Upper lobe of left lung (tissue), 6 donors: ENCODE results near the gene CLIC6. TPM values are rescaled to one million over a fixed set of nuclear protein-coding genes. Genes with fewer than 3 reads are reported as not detected.
A peak's percentile ranks its signal among the peaks of the same experiment; 100 is the strongest.

ENCODE experiments used
- ATAC-seq, 2 donors: fragments of 200-7000 bp; cut with Tn5 transposase; one replicate each; pipeline ENCODE4 v1.9.1; 2022; ENCODE audit warnings: mild to moderate bottlenecking in 2 of 2, moderate library complexity in 2 of 2; ENCODE audit not compliant: low FRiP score in 2 of 2
- DNase-seq, 2 donors: peaks; one replicate each; pipeline ENCODE4 v3.0.0-alpha.2; 2019 to 2020
- H3K27ac ChIP-seq, 4 donors: fragments of 200-600 bp; sonication (generic); one replicate each; pipeline ENCODE4 v1.5.1; 2016 to 2019
- H3K27me3 ChIP-seq, 4 donors: fragments of 200-600 bp; sonication (generic); one replicate each; pipeline ENCODE4 v1.5.1; 2017 to 2019
- H3K36me3 ChIP-seq, 4 donors: fragments of 200-600 bp; sonication (generic); one replicate each; pipeline ENCODE4 v1.5.1; 2016 to 2019
- H3K4me1 ChIP-seq, 4 donors: fragments of 200-600 bp; sonication (generic); one replicate each; pipeline ENCODE4 v1.5.1; 2018 to 2019
- H3K4me3 ChIP-seq, 4 donors: fragments of 200-600 bp; sonication (generic); one replicate each; pipeline ENCODE4 v1.5.1; 2017 to 2019; ENCODE audit warnings: mild to moderate bottlenecking in 2 of 4, moderate library complexity in 1 of 4
- H3K9me3 ChIP-seq, 4 donors: fragments of 200-600 bp; sonication (generic); one replicate each; pipeline ENCODE4 v1.5.1; 2018 to 2019
- EP300 ChIP-seq, 4 donors: sonication (generic); formaldehyde crosslinking; IDR thresholded peaks; one replicate each; pipeline ENCODE4 v1.5.1; 2017; ENCODE audit warnings: antibody characterized with exemption in 4 of 4, control low read depth in 2 of 4
- POLR2A ChIP-seq, 4 donors: fragments of 450-650 bp; IDR thresholded peaks; one replicate each; pipeline ENCODE4 v1.5.1; 2016 to 2017; ENCODE audit warnings: antibody characterized with exemption in 4 of 4, mild to moderate bottlenecking in 2 of 4
- POLR2AphosphoS5 ChIP-seq, 2 donors: sonication (generic); formaldehyde crosslinking; IDR thresholded peaks; one replicate each; pipeline ENCODE4 v1.5.1; 2017; ENCODE audit warnings: antibody characterized with exemption in 2 of 2
- WGBS, 2 donors: methylation state at CpG; one replicate each; pipeline ENCODE4 v1.1.5; 2017 to 2018; 5-methylcytosine and 5-hydroxymethylcytosine counted together
- total RNA-seq, 6 donors: library from RNA; depleted of rRNA in 4 of 6; stranded (reverse); fragments of >200 nt in 4 of 6; gene quantifications; one replicate each; pipeline versions ENCODE4 v1.1.0 to v1.2.1, GENCODE V29; 2016 to 2021
- TF ChIP-seq, protein P1 (sequence below), 6 experiments: fragments of 450-650 bp in 4 of 6; fragments of 200-600 bp in 2 of 6; sonication (generic) in 2 of 6; IDR thresholded peaks; one replicate each; pipeline ENCODE4 v1.5.1; 2016 to 2019; ENCODE audit warnings: antibody characterized with exemption in 6 of 6
- donor health status: DM: no; HTN: no; CAD: no; lungs with moderate emphysema.
- donor health status: DM: no; HTN: yes; CAD: no; lungs with severe emphysema.

Gene CLIC6
- total RNA-seq, 6 donors from 2014 or later: 6.2 to 42.6 (median 13.8) TPM

DNA sequence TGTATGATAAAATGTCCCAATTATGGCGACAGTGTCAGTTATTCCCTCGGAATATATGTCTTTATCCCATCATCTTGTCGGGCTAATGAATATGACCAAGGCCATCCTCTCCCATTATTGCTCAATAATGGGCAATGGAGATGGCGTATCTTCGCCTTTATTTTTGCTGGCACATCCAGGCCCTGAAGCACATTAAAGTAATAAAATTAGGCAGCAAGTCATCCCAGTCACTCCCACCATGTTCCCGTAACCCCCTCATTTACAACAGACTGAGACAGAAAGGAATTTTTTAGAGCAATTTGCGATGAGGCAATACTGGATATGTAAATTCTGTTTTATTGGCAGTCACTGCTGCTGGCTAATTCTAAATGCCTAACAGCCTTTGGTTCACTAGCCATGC, 35.3 kb downstream of the CLIC6 start:
- Histone ChIP-seq H3K4me3 (no peak overlapping the region), H3K27me3 (no peaks in the 10 kb centered on the region), H3K27ac (peak overlapping the region in 1 of 4 donors; percentile 51), H3K9me3 (no peaks in the 10 kb centered on the region), H3K36me3 (no peaks in the 10 kb centered on the region), H3K4me1 (no peaks in the 10 kb centered on the region)
- TF ChIP-seq POLR2A (IDR thresholded peaks at IDR 0.05): no peak
- TF ChIP-seq EP300 (IDR thresholded peaks at IDR 0.05): peak in 1 of 4 donors; percentile 49
- TF ChIP-seq, protein P1, sequence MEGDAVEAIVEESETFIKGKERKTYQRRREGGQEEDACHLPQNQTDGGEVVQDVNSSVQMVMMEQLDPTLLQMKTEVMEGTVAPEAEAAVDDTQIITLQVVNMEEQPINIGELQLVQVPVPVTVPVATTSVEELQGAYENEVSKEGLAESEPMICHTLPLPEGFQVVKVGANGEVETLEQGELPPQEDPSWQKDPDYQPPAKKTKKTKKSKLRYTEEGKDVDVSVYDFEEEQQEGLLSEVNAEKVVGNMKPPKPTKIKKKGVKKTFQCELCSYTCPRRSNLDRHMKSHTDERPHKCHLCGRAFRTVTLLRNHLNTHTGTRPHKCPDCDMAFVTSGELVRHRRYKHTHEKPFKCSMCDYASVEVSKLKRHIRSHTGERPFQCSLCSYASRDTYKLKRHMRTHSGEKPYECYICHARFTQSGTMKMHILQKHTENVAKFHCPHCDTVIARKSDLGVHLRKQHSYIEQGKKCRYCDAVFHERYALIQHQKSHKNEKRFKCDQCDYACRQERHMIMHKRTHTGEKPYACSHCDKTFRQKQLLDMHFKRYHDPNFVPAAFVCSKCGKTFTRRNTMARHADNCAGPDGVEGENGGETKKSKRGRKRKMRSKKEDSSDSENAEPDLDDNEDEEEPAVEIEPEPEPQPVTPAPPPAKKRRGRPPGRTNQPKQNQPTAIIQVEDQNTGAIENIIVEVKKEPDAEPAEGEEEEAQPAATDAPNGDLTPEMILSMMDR (IDR thresholded peaks at IDR 0.05): no peak
- peak in 1 of 2 donors; percentile 68 for TF ChIP-seq POLR2AphosphoS5 (IDR thresholded peaks at IDR 0.05)
- DNase-seq: no peak
- WGBS, 2 donors: 75% methylated on average over 7 of the region's 7 CpGs
- ATAC-seq: peak in 1 of 2 donors; percentile 73

DNA sequence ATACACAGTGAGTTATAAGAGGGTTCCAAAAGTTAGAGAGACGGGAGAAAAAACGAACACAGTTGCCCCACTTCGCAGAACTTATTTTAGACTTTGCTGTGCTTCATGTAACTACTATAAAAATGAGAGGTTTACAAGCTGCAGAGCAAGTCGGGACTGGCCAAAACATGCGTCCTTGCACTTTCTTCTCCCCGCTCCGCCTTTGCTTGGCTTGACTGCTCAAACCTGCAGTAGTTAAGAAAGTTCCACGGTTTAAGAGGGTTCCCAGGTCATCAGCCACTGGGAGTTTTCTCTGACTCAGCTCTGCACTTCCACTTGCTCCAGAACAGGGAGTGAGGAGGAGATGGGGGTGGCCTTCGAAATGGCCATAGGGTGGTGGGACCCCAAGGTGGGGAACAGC, 36.2 kb downstream of the CLIC6 start:
- WGBS, 2 donors: 85 to 87% methylated on average over 9 of the region's 9 CpGs
- no peak overlapping the region for H3K27ac ChIP-seq

DNA sequence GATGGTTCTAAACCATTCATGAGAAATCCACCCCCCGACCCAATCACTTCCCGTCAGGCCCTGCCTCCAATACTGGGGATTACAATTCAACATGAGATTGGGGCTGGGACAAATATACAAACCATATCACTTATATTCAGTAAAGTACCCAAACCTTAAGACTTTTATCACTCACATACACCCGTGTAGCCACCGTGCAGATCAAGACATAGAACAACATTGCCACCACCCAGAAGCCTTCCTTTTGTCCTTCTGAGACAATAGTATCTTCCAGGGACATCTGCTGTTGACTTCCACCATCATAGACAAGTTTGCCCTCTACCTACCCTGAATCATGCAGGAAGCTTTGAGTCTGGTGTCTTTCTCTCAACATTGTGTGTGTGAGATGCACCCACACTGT, 37.5 kb downstream of the CLIC6 start:
- DNase-seq (no peak), ATAC-seq (no peak)
- Histone ChIP-seq H3K36me3 (no peaks in the 10 kb centered on the region), H3K4me1 (no peaks in the 10 kb centered on the region), H3K4me3 (no peak overlapping the region), H3K27ac (no peak overlapping the region), H3K9me3 (no peaks in the 10 kb centered on the region), H3K27me3 (no peaks in the 10 kb centered on the region)
- TF ChIP-seq, protein P1 (IDR thresholded peaks at IDR 0.05): no peak
- TF ChIP-seq EP300 (IDR thresholded peaks at IDR 0.05): no peak
- TF ChIP-seq POLR2AphosphoS5 (IDR thresholded peaks at IDR 0.05): no peak
- no peak for TF ChIP-seq POLR2A (IDR thresholded peaks at IDR 0.05)
- 82 to 93% methylated on average over 4 of the region's 4 CpGs for WGBS, 2 donors

More for the DNA sequence above, 36.2 kb downstream of the CLIC6 start:
- no peak overlapping the region for H3K4me3 ChIP-seq
- DNase-seq (no peak), ATAC-seq (no peak)
- H3K4me1 ChIP-seq: no peaks in the 10 kb centered on the region
- TF ChIP-seq POLR2A (IDR thresholded peaks at IDR 0.05) (no peak), POLR2AphosphoS5 (IDR thresholded peaks at IDR 0.05) (no peak), EP300 (IDR thresholded peaks at IDR 0.05) (no peak)
- TF ChIP-seq, protein P1 (IDR thresholded peaks at IDR 0.05): no peak
- H3K36me3 ChIP-seq: no peaks in the 10 kb centered on the region
- H3K27me3 ChIP-seq: no peaks in the 10 kb centered on the region
- no peaks in the 10 kb centered on the region for H3K9me3 ChIP-seq

DNA sequence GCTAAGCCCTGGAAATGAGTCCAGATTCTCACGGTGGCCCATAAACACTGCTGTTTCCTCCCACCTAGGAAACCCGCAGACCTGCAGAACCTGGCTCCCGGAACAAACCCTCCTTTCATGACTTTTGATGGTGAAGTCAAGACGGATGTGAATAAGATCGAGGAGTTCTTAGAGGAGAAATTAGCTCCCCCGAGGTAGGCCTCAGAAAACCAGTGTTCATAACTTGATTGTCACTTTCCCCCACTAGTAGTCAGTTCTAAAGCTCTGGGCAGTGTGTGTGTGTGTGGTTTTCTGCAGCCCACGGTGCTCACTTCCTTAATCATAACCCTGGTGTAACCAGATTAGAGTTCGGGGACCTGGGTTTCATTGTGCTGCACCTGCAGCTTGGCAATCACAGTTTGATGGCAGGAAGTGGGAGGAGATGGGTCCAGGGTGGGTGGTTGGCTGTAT, 39.1 kb downstream of the CLIC6 start:
- Histone ChIP-seq H3K4me1 (no peaks in the 10 kb centered on the region), H3K27ac (no peak overlapping the region), H3K27me3 (no peaks in the 10 kb centered on the region), H3K9me3 (no peaks in the 10 kb centered on the region), H3K4me3 (no peak overlapping the region), H3K36me3 (no peaks in the 10 kb centered on the region)
- DNase-seq (no peak), ATAC-seq (no peak)
- TF ChIP-seq POLR2AphosphoS5 (IDR thresholded peaks at IDR 0.05) (no peak), EP300 (IDR thresholded peaks at IDR 0.05) (no peak), POLR2A (IDR thresholded peaks at IDR 0.05) (no peak)
- TF ChIP-seq, protein P1 (IDR thresholded peaks at IDR 0.05): no peak
- 66 to 69% methylated on average over 8 of the region's 8 CpGs for WGBS, 2 donors

DNA sequence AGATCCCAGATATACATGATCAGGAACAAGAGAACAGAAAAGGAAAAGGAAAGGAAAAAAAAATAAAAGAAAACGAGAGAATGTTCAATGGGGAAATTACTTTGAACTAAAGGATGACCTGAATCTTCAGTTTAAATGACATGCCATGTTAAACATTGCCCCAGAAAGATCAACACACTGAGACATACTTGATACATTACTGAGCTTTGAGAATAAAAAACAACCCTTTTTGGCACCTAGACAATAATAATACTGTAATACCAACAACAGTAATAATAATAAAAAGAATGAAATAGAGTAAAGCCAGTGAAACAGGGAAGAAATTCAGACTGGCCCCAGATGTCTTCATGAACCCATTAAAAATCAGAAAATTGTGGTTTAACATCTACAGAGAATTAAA, 44.8 kb downstream of the CLIC6 start:
- TF ChIP-seq, protein P1 (IDR thresholded peaks at IDR 0.05): no peak
- TF ChIP-seq EP300 (IDR thresholded peaks at IDR 0.05) (no peak), POLR2A (IDR thresholded peaks at IDR 0.05) (no peak), POLR2AphosphoS5 (IDR thresholded peaks at IDR 0.05) (no peak)
- Histone ChIP-seq H3K9me3 (no peaks in the 10 kb centered on the region), H3K27ac (no peak overlapping the region), H3K36me3 (no peaks in the 10 kb centered on the region), H3K4me3 (no peak overlapping the region), H3K27me3 (no peaks in the 10 kb centered on the region), H3K4me1 (peaks cover 0 to 5% (median 0%) of the 10 kb centered on the region in 4 donors)
- ATAC-seq (no peak), DNase-seq (no peak)
- WGBS, 2 donors: 51 to 53% methylated on average over 1 of the region's 1 CpG
